GM15510 (cell line): Measurements from ENCODE around the gene HAX1.

Experiments
- POLR2A ChIP-seq: IDR thresholded peaks from 3 replicates; pipeline ENCODE4 v1.6.1; 2011; ENCODE audit warnings: borderline replicate concordance; ENCODE audit not compliant: insufficient read length; ENCODE audit errors: extremely low read depth

The HAX1 gene

GRCh38 chr1:154263465-154264332, 8.7 kb upstream of the HAX1 start:
- no peak for TF ChIP-seq POLR2A

DNA sequence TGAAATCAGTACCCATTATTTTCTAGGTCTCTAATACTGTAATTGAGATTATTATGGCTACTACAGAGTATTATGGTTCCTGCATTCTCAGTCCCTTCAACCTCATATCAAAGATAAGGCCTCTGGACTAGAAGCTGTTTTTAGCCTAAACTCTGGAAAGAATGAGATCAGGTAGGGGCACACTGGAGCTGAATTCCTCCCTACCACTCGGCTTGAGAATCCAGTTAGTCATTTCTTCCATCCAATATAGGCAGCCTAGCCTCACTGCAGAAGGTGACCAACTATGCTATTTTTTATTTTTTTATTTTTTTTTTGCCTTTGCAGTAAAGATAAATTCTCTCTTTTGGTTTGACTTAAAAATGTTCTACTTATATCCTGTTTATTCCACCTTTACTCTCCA, 8.0 kb upstream of the HAX1 start:
- no peak for TF ChIP-seq POLR2A

GRCh38 chr1:154265586-154265985, 6.8 kb upstream of the HAX1 start:
- no peak for TF ChIP-seq POLR2A

GRCh38 chr1:154270833-154271232, 1.6 kb upstream of the HAX1 start:
- no peak for TF ChIP-seq POLR2A

- TF ChIP-seq POLR2A: no peak
Observed at GRCh38 chr1:154272999-154273563, 652 bp downstream of the HAX1 start.

- TF ChIP-seq POLR2A: no peak
Observed at GRCh38 chr1:154276797-154277196, 4.4 kb downstream of the HAX1 start.

- TF ChIP-seq POLR2A: no peak
Observed at GRCh38 chr1:154288661-154289060, 16.2 kb downstream of the HAX1 start.

DNA sequence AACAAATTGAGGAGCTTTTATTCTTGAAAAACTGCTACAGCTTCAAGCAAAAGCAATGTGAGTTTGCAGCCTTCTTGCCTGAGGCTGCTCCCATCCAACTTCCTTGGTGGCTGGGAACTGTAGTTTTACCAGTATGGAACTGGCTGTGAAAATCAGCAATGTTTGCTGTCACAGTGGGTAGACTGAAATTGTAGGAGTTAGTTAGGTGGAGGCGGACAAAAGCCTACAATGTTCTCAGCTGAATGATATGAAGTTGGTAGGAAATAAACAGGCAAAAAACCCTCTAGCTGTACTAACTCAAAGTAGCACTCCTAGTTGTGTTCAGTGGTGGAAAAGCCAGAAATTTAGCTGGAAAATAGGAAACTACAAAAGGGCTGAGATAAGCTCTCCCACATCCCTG, 18.5 kb downstream of the HAX1 start:
- no peak for TF ChIP-seq POLR2A

GRCh38 chr1:154295408-154296235, 23.2 kb downstream of the HAX1 start:
- TF ChIP-seq POLR2A: no peak

GRCh38 chr1:154301582-154301981, 29.2 kb downstream of the HAX1 start:
- no peak for TF ChIP-seq POLR2A

DNA sequence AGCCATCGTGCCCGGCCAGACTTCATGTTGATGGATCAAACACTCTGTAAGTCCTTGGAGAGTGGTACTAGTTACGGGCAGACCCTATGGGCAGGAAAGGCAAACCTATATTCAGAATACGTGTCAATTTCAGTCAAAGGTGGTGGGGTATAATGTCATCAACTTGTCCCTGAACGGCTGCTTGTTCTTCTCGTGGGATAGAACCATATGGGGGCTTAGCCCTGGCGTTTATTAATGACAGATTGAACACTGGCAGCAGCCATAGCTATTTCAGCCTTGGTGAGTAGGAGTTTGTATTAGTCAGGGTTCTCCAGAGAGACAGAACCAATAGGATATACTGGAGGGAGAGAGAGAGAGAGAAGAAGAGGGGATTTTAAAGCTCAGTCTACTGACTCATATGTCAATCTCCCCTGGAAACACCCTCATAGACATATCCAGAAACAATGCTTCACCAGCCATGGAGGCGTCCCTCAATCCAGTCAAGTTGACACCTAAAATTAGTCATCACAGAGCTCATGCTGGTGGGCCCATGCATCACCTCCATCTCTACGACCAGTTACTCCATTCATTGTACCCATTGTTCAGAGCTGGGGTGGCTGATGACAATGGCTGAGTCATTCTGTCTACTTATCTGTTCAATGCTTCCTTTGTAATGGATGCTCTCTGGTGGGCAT, 32.4 kb downstream of the HAX1 start:
- no peak for TF ChIP-seq POLR2A

- TF ChIP-seq POLR2A: no peak
Observed at GRCh38 chr1:154306151-154306550, 33.7 kb downstream of the HAX1 start.

GRCh38 chr1:154313066-154313356, 40.6 kb downstream of the HAX1 start:
- TF ChIP-seq POLR2A: no peak

GRCh38 chr1:154316704-154317103, 44.3 kb downstream of the HAX1 start:
- TF ChIP-seq POLR2A: no peak

- no peak for TF ChIP-seq POLR2A
Observed at GRCh38 chr1:154318386-154318785, 46.0 kb downstream of the HAX1 start.
